Glutamatergic neuron (in vitro differentiated cells): Measurements from ENCODE around the gene RAPGEF2. TPM values are rescaled to one million over a fixed set of nuclear protein-coding genes. Genes with fewer than 3 reads are reported as not detected.
"Not testable (repeated sequence)": the region's sequence is repeated elsewhere in the genome, so short reads cannot be mapped to it uniquely, and the experiment has no call there.

Source experiments
- DNase-seq: peaks from one replicate; pipeline ENCODE4 v3.0.0; 2022
- H3K27ac Mint-ChIP-seq: one replicate; pipeline ENCODE4 v1.8.0; 2020; ENCODE audit warnings: mild to moderate bottlenecking, mixed read lengths, inconsistent platforms; ENCODE audit not compliant: unreplicated experiment
- H3K27me3 Mint-ChIP-seq: one replicate; pipeline ENCODE4 v1.8.0; 2020; ENCODE audit warnings: mild to moderate bottlenecking, moderate library complexity, mixed read lengths, inconsistent platforms; ENCODE audit not compliant: unreplicated experiment
- H3K36me3 Mint-ChIP-seq: one replicate; pipeline ENCODE4 v1.8.0; 2020; ENCODE audit warnings: mild to moderate bottlenecking, mixed read lengths, inconsistent platforms; ENCODE audit not compliant: unreplicated experiment
- H3K4me1 Mint-ChIP-seq: one replicate; pipeline ENCODE4 v1.8.0; 2020; ENCODE audit warnings: mild to moderate bottlenecking, low read depth, mixed read lengths, inconsistent platforms; ENCODE audit not compliant: unreplicated experiment
- H3K4me3 Mint-ChIP-seq: one replicate; pipeline ENCODE4 v1.8.0; 2020; ENCODE audit warnings: mild to moderate bottlenecking, mixed read lengths, inconsistent platforms; ENCODE audit not compliant: unreplicated experiment
- H3K9me3 Mint-ChIP-seq: one replicate; pipeline ENCODE4 v1.8.0; 2020; ENCODE audit warnings: mild to moderate bottlenecking, moderate library complexity, mixed read lengths, inconsistent platforms; ENCODE audit not compliant: unreplicated experiment
- total RNA-seq: library from RNA; stranded (reverse); fragmentation: NEBNext Ultra II Directional; extraction: Animal tissue kit (Norgen Biotek cat#: 25700); gene quantifications from one replicate; pipeline ENCODE4 v1.2.1, GENCODE V29; 2021; ENCODE audit not compliant: unreplicated experiment
- TF ChIP-seq, protein P1 (sequence below): fragments of 200-600 bp; sonication (generic); IDR thresholded peaks from one replicate; pipeline ENCODE4 v1.5.0; 2021; ENCODE audit not compliant: partially characterized antibody, unreplicated experiment

RAPGEF2 gene
- total RNA-seq, 1 donor from 2014 or later, result 58.4 TPM

DNA sequence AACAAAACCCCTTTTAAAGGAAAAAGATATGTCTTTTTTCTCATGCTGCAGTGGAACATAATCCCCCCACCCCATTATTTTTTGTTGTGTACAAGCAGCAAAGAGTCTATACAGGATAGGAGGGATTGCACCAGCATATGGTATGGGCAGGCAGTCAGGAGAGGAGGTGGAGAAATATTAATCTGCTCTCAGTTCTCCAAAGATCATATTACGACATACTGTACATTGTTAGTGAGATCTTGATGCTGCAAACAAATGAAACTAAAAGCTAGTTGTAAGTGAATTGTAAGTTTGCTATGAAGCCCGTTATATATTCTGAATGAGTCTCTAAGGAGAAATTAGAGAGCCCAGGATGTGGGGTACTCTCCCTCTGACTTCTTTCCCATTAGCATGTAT, 75.3 kb downstream of the RAPGEF2 start:
- peaks cover 24% of the 10 kb centered on the region for H3K4me1 Mint-ChIP-seq
- H3K27ac Mint-ChIP-seq, result no peak overlapping the region
- TF ChIP-seq, protein P1, sequence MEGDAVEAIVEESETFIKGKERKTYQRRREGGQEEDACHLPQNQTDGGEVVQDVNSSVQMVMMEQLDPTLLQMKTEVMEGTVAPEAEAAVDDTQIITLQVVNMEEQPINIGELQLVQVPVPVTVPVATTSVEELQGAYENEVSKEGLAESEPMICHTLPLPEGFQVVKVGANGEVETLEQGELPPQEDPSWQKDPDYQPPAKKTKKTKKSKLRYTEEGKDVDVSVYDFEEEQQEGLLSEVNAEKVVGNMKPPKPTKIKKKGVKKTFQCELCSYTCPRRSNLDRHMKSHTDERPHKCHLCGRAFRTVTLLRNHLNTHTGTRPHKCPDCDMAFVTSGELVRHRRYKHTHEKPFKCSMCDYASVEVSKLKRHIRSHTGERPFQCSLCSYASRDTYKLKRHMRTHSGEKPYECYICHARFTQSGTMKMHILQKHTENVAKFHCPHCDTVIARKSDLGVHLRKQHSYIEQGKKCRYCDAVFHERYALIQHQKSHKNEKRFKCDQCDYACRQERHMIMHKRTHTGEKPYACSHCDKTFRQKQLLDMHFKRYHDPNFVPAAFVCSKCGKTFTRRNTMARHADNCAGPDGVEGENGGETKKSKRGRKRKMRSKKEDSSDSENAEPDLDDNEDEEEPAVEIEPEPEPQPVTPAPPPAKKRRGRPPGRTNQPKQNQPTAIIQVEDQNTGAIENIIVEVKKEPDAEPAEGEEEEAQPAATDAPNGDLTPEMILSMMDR, result no peak
- no peaks in the 10 kb centered on the region for H3K36me3 Mint-ChIP-seq
- peaks cover 2% of the 10 kb centered on the region for H3K9me3 Mint-ChIP-seq
- no peak for DNase-seq
- peaks cover 2% of the 10 kb centered on the region for H3K27me3 Mint-ChIP-seq
- no peak overlapping the region for H3K4me3 Mint-ChIP-seq

DNA sequence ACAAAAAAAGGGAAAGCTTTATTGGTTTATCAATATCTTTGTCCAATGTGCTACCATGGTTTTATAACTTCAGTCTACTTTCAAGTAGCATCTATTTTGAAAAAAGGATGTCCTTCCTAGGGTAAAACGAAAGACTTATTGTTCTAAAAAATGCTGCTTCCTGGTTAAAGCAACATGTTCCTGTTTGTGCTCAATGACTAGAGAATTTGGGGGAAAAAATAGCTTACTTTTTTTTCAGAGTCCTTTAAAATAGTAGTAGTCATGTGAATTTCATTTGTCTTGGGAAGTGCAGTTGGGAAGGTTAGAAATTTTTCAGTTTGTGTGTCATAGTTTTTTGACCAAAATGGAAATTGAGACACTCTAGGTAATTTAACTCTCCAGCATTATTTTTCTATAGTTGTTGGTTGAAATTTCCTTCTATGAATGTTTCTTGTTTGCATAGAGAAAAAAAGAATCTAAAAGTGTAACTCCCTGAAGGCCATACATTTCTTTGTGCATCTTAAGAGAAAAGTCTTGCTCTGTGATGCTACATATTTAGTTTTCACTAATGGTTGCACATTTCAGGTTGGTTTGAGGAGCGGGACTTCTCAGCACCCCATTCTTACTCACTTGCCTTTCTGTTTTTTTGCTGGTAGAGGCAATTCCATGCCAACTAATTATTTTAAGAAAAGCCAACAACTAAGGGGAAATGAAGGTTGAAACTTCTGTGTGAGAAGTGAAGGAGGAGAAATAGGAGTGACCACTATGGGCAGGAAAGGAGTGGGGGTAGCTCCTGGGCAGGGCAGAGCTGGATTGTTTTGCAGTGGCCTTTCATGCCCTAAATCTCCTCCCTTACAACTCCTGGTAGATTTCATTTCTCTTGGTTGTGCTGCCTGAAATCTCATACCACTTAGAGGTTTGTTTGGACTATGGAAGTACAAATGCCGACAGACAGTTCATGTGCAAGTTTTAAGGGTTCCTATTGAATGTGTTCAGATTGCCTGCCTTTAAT, 76.4 kb downstream of the RAPGEF2 start:
- no peak for DNase-seq
- H3K9me3 Mint-ChIP-seq, result peaks cover 2% of the 10 kb centered on the region
- no peaks in the 10 kb centered on the region for H3K36me3 Mint-ChIP-seq
- H3K4me1 Mint-ChIP-seq, result peaks cover 20% of the 10 kb centered on the region
- H3K27ac Mint-ChIP-seq, result no peak overlapping the region
- TF ChIP-seq, protein P1, result no peak
- peaks cover 2% of the 10 kb centered on the region for H3K27me3 Mint-ChIP-seq
- no peak overlapping the region for H3K4me3 Mint-ChIP-seq

DNA sequence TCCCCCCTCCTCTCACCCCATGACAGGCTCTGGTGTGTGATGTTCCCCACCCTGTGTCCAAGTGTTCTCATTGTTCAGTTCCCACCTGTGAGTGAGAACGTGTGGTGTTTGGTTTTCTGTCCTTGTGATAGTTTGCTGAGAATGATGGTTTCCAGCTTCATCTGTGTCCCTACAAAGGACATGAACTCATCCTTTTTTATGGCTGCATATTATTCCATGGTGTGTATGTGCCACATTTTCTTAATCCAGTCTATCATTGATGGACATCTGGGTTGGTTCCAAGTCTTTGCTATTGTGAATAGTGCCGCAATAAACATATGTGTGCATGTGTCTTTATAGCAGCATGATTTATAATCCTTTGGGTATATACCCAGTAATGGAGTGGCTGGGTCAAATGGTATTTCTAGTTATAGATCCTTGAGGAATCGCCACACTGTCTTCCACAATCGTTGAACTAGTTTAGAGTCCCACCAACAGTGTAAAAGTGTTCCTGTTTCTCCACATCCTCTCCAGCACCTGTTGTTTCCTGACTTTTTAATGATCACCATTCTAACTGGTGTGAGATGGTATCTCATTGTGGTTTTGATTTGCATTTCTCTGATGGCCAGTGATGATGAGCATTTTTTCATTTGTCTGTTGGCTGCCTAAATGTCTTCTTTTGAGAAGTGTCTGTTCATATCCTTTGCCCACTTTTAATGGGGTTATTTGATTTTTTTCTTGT, 81.2 kb downstream of the RAPGEF2 start:
- H3K27ac Mint-ChIP-seq, H3K36me3 Mint-ChIP-seq, H3K27me3 Mint-ChIP-seq, H3K9me3 Mint-ChIP-seq, DNase-seq, H3K4me3 Mint-ChIP-seq, H3K4me1 Mint-ChIP-seq: not testable (repeated sequence)

DNA sequence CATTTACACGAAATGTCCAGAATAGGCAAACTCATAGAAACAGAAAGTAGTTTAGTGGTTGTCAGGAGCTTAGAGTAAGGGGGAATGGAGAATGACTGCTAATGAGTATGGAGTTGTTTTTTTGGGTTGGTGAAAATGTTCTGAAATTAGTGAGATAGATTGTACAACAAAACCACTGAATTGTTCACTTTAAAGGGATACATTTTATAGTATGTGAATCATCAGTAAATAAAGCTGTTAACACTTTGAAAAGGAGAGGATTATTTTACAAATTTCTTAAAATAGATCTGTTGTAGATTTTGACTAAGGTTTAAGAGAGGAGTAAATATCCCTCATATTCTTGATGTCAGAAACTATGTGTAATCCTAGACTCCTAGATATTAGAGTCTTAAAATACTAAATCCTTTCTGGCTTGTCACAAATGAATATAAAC, 82.7 kb downstream of the RAPGEF2 start:
- H3K4me3 Mint-ChIP-seq, result no peak overlapping the region
- TF ChIP-seq, protein P1, result no peak
- DNase-seq, result no peak
- H3K27me3 Mint-ChIP-seq, result peaks cover 2% of the 10 kb centered on the region
- no peaks in the 10 kb centered on the region for H3K36me3 Mint-ChIP-seq
- peaks cover 3% of the 10 kb centered on the region for H3K4me1 Mint-ChIP-seq
- H3K27ac Mint-ChIP-seq, result no peak overlapping the region
- H3K9me3 Mint-ChIP-seq, result no peaks in the 10 kb centered on the region

DNA sequence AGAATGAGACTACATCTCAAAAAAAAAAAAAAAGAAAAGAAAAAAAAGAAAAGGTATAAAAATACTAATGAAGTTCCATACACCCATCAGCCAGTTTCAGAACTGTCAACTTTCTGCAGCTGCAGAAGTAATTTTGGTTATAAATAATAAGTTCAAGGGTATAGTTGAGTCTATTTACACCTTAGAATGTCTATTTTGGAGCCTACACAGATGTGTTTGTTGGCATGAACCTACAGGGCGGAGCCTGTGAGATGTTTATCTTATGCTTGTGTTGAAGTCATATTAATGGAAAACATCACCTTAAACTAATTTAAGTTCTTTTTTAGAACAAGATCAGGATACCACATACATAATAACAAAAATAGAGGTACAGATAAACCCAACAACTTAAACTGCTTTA, 85.8 kb downstream of the RAPGEF2 start:
- no peaks in the 10 kb centered on the region for H3K36me3 Mint-ChIP-seq
- H3K4me3 Mint-ChIP-seq, result no peak overlapping the region
- peaks cover 3% of the 10 kb centered on the region for H3K4me1 Mint-ChIP-seq
- H3K9me3 Mint-ChIP-seq, result no peaks in the 10 kb centered on the region
- H3K27me3 Mint-ChIP-seq, result no peaks in the 10 kb centered on the region
- no peak for DNase-seq
- TF ChIP-seq, protein P1, result no peak
- H3K27ac Mint-ChIP-seq, result no peak overlapping the region
